GM18951 (cell line): ENCODE results near the gene FCSK.
A peak's percentile ranks its signal among the peaks of the same experiment; 100 is the strongest.

Source experiments
- POLR2A ChIP-seq: IDR thresholded peaks from 4 replicates; pipeline ENCODE4 v1.6.1; 2011; ENCODE audit warnings: mild to moderate bottlenecking; ENCODE audit not compliant: insufficient read length, insufficient read depth; ENCODE audit errors: extremely low read depth
- in situ Hi-C: fragments of 300-500 bp; cut with MboI; formaldehyde crosslinking; loops from one replicate; pipeline ENCODE4 v1.12.0; 2022; ENCODE audit warnings: low sequenced_read_pairs, mixed read lengths, inconsistent platforms; ENCODE audit not compliant: unreplicated experiment

Gene FCSK

DNA sequence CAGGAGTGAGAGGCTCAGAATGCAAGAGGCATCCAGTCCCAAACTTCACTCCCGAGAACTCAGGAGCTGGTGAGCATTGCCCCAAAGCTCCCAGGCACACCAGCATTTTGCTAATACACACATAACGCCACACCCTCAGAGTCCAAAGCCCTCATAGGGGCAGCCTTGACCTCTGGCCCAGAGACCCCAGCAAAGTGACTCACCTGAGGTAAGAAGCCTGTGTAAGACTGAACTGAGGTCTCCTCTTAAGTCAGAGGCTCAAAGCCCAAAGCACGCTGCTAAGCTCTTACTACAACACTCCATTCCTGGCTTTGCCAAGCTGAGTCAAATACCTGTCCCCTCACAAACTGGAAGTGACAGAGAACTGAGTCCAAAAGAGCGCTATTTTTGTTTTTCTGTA, 31.9 kb upstream of the FCSK start:
- TF ChIP-seq POLR2A: no peak
- in situ Hi-C loops: no loop called here

DNA sequence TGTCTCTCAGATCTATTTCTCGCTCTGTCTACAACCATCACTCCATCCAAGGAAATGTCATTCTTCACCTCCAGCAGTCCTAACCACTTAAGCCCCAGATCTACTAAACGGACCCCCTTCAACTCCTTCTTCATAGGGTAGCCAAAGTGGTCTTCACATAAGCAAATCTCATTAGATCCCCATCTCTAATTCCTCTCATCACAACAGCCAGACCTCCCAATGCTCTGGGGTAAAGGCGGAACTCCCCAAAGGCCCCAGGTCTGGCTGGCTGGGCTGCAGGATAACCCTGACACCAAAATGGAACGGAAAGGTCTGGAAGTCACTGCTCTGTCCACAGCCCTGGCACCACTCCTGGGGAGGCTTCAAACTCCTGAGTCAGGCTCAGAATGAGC, 26.6 kb upstream of the FCSK start:
- in situ Hi-C loops: no loop called here
- TF ChIP-seq POLR2A: no peak

GRCh38 chr16:70428178-70428998, 26.0 kb upstream of the FCSK start:
- in situ Hi-C loops: no loop called here
- peak; percentile 64 for TF ChIP-seq POLR2A

DNA sequence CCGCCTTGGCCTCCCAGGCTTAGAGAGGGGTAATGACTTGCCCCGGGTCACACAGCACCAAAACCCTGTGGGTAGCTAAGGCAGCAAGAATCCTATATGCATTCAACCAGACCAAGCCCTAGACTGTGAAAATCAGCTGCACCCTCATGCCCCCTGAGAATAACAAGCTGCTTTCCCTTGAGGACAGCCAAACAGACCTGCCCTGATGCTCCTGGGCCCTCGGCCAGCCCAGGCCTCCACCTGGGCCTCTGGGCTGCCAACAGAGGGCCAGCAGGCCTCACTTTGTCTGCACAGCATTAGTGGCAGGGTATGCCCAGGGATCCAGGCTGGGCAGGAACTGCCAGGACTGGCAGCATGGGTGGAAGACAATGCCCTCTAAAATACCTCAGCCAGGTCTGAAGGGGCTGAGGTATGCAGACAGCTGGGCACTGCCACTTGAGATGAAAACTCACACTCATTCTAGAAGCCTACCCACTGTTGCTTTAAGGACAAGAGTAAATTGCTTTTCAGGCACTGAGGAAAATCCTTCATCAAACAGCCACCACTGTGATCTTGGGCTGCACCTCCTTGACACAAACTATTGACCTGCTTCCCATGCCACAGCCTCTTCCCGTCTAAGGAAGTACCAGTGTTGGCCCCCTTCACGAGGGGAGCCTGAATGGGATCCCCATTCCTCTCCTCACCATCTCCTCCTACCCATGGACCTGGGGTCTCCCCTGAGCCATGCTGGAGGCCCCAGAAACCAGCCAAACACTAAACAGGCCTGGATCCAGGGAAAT, 24.3 kb upstream of the FCSK start:
- no peak for TF ChIP-seq POLR2A
- in situ Hi-C loops: no loop called here

DNA sequence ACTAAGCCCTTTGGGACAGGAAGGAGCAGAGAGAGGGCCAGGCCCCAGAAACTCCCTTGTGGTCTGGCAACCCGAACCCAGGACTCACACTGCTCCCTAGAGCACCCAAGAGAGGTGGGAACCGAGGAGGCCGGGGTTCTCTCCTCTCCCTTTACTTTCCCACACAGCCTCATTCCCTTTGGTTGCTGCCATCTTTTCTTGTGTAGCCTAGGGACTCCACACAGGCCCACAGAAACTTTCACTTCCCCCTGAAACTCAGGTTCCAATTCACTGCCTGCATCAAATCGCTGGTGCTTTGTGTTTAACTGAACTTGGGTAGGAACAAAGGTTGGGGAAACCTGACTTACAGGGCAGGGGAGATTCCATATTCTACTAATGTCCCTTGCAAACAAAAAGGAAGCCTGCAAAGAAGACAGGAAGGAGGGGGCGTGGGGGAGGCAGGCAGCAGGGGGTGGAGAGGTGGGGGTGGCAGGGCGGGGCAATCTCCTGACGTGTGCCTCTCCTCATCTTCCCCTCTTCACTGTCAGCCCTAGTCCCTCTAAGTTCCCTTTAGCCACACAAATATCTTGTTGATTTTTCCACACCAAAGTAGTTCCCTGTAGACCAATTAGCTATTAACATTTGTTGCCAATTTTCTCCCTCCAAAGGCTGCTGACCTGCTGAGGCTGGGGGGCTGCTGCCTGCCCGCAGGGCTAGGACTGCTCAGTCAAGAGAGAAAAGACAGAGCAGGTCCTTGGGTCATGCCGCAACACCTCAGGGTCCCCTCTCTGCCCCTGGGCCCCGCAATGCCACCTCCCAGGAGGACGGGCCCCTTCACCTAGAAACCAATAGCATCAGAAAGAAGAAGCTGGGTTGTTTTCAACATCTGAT, 23.5 kb upstream of the FCSK start:
- peak; percentile 19 for TF ChIP-seq POLR2A
- in situ Hi-C loops: no loop called here

DNA sequence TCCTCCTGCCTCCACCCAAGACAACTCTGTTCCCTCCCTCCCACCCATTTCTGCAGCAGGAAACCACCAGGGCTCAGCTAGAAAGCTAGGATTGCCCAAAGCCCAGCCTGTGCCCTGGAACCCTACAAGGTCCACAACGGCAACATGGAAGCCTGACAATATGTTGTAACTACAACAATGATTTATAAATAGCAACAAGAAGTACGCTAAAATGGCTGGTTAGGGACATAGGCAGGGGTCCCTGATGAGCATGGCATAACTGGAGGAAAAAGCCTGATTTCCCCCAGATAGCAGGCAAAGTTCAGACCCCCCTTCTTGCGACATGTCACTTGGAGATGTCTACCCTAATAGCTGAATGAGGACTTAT, 22.1 kb upstream of the FCSK start:
- in situ Hi-C loops: no loop called here
- TF ChIP-seq POLR2A: no peak

- TF ChIP-seq POLR2A: peak; percentile 59
- in situ Hi-C loops: no loop called here
Observed at GRCh38 chr16:70432723-70433457, 21.5 kb upstream of the FCSK start.

DNA sequence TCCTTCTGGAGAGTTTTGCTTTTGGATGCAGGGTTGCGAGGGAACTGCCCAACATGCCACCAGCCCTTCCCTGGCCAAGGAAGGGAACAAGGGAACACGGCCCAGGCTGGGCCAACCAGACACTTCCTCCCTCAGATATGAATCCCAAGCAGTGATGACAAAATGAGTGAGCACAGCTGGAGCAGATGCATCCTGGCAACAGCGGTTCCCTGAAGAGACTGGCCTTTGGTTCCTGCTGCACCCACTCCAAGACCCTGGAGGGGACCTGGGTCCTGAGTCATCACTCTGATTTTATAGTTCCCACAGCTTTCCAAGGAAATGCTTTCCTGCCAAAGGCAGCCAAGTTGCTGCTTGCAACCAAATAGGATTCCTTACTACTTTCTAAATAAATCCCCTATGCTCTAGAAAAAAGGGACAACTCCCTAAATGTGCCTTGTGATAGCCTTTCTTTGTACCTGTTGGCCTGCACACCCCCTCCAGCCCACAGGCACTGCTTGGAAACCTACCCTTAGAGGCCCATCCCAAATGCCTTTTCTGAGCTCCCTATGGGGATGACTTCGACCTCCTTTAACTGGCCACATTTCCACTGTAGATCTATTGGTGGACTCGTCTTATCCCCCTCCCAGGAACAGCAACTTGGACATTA, 20.8 kb upstream of the FCSK start:
- no peak for TF ChIP-seq POLR2A
- in situ Hi-C loops: no loop called here

DNA sequence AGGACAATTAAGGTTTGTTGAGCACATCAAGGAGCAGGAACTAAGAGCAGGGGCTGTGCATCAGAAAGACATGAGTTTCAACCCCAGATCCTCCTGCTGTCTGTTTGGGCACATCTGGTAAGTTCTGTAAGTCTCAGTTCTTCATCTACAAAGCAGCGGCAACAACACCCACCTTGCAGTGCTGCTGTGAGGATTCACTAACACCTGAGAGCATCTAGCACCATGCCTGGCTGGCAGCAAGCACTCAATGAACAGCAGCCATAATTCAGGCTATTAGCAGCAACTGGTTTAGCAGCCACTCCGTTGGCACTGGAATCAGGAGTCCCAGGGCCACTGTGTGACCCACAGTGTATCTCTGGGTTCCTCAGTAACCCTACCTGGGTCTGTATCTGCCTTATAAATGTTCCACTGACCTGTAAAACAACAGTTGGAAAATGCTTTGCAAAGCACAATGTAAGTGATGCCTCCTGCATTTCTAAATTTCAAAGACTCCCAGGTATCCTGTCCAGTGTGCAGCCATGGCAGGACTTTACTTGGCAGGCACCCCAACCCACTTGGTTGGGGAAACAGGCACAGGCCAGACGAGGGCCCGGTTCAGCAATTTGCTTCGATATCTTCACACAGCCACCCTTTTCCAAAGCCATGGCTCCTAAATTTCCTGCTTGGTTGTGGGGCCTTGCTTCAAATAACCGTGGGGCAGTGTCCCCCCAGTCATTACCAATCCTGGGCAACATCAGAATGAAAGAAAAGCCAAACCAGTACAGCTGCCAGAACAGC, 19.7 kb upstream of the FCSK start:
- no peak for TF ChIP-seq POLR2A
- in situ Hi-C loops: no loop called here

- no peak for TF ChIP-seq POLR2A
- in situ Hi-C loops: no loop called here
Observed at GRCh38 chr16:70437017-70437581, 17.3 kb upstream of the FCSK start.
